Measurements from ENCODE around the gene NCAM1. TPM values are rescaled to one million over a fixed set of nuclear protein-coding genes. Genes with fewer than 3 reads are reported as not detected.

The NCAM1 gene
- total RNA-seq, 1 donor from 2014 or later, result 3.1 TPM

GRCh38 chr11:113265362-113265761 is 304.1 kb downstream of the NCAM1 start:
- TF ChIP-seq CTCF (conservative IDR thresholded peaks at IDR 0.05; ENCODE audit: low read depth, low read length), result no peak

GRCh38 chr11:113267493-113267892 is 306.3 kb downstream of the NCAM1 start:
- TF ChIP-seq CTCF (conservative IDR thresholded peaks at IDR 0.05; ENCODE audit: low read depth, low read length), result no peak

More at GRCh38 chr11:113265362-113265761, 304.1 kb downstream of the NCAM1 start:
- no peak for DNase-seq (ENCODE audit: low read depth)
- H3K4me3 ChIP-seq (ENCODE audit: low read depth, low read length), result no peak overlapping the region

GRCh38 chr11:113269096-113269495 is 307.9 kb downstream of the NCAM1 start:
- TF ChIP-seq CTCF (conservative IDR thresholded peaks at IDR 0.05; ENCODE audit: low read depth, low read length), result no peak
- no peak for DNase-seq (ENCODE audit: low read depth)
- no peak overlapping the region for H3K4me3 ChIP-seq (ENCODE audit: low read depth, low read length)

More at GRCh38 chr11:113267493-113267892, 306.3 kb downstream of the NCAM1 start:
- H3K4me3 ChIP-seq (ENCODE audit: low read depth, low read length), result no peak overlapping the region
- no peak for DNase-seq (ENCODE audit: low read depth)

GRCh38 chr11:113269636-113270035 is 308.4 kb downstream of the NCAM1 start:
- DNase-seq (ENCODE audit: low read depth), result no peak
- H3K4me3 ChIP-seq (ENCODE audit: low read depth, low read length), result no peak overlapping the region
- no peak for TF ChIP-seq CTCF (conservative IDR thresholded peaks at IDR 0.05; ENCODE audit: low read depth, low read length)

GRCh38 chr11:113270080-113270479 is 308.9 kb downstream of the NCAM1 start:
- no peak for DNase-seq (ENCODE audit: low read depth)
- H3K4me3 ChIP-seq (ENCODE audit: low read depth, low read length), result no peak overlapping the region
- no peak for TF ChIP-seq CTCF (conservative IDR thresholded peaks at IDR 0.05; ENCODE audit: low read depth, low read length)

GRCh38 chr11:113271551-113272245 is 310.5 kb downstream of the NCAM1 start:
- H3K4me3 ChIP-seq (ENCODE audit: low read depth, low read length), result no peak overlapping the region
- no peak for TF ChIP-seq CTCF (conservative IDR thresholded peaks at IDR 0.05; ENCODE audit: low read depth, low read length)
- no peak for DNase-seq (ENCODE audit: low read depth)

GRCh38 chr11:113272281-113272680 is 311.1 kb downstream of the NCAM1 start:
- DNase-seq (ENCODE audit: low read depth), result no peak
- H3K4me3 ChIP-seq (ENCODE audit: low read depth, low read length), result no peak overlapping the region
- no peak for TF ChIP-seq CTCF (conservative IDR thresholded peaks at IDR 0.05; ENCODE audit: low read depth, low read length)
